Choroid plexus epithelial cell (primary cell): ENCODE results near the gene MGAT3.

Source experiments
- DNase-seq: peaks from one replicate; pipeline ENCODE4 v3.0.0-alpha.2; 2010; ENCODE audit warnings: low read depth
- H3K4me3 ChIP-seq: 2 replicates; pipeline ENCODE4 v1.5.1; 2011; ENCODE audit warnings: low read depth, mild to moderate bottlenecking, control low read depth, low read length, moderate library complexity
- CTCF ChIP-seq: conservative IDR thresholded peaks from 2 replicates; pipeline ENCODE4 v1.5.1; 2011; ENCODE audit warnings: low read depth, mild to moderate bottlenecking, control low read depth, inconsistent platforms, low read length, moderate library complexity

MGAT3 gene

GRCh38 chr22:39471381-39472141 lies 14.7 kb downstream of the MGAT3 start:
- H3K4me3 ChIP-seq, result no peak overlapping the region
- peak; percentile 88 for DNase-seq
- TF ChIP-seq CTCF, result no peak

GRCh38 chr22:39472570-39473556 lies 16.1 kb downstream of the MGAT3 start:
- H3K4me3 ChIP-seq, result no peak overlapping the region
- no peak for TF ChIP-seq CTCF
- peak; percentile 73 for DNase-seq

- H3K4me3 ChIP-seq, result no peak overlapping the region
- no peak for DNase-seq
- TF ChIP-seq CTCF, result no peak
These were observed 17.0 kb downstream of the MGAT3 start for GRCh38 chr22:39473851-39474250.

- TF ChIP-seq CTCF, result no peak
- DNase-seq, result no peak
- H3K4me3 ChIP-seq, result no peak overlapping the region
These were observed 17.7 kb downstream of the MGAT3 start for GRCh38 chr22:39474351-39475111.

- no peak for DNase-seq
- TF ChIP-seq CTCF, result no peak
- no peak overlapping the region for H3K4me3 ChIP-seq
These were observed 18.5 kb downstream of the MGAT3 start for GRCh38 chr22:39475337-39475736.

- TF ChIP-seq CTCF, result no peak
These were observed 19.1 kb downstream of the MGAT3 start for GRCh38 chr22:39475902-39476301.

More at GRCh38 chr22:39475902-39476301, 19.1 kb downstream of the MGAT3 start:
- H3K4me3 ChIP-seq, result no peak overlapping the region
- no peak for DNase-seq
